Measurements from ENCODE around the gene VPS35L. TPM values are rescaled to one million over a fixed set of nuclear protein-coding genes. Genes with fewer than 3 reads are reported as not detected.

VPS35L gene
- total and polyA plus RNA-seq, 12 donors, result 15.0 to 35.1 (median 30.4) TPM

DNA sequence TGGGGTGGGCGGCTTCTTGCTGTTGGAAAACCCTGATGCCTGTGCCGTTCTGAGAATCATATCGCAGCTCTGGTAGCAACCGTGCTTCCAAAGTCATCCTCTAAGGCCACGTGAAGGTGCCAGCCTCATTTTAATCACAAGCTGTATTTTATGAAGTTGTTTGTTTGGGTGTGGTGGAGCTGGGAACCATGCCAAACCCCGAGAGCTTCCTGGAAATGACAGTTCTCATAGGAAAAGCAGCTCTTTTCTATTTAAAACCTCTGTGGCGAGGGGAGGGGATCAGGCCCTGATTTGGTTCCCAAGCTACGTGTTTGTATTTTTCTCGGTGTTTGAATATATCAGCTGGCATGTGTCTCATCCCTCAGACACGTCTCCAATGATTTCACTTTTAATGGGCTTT lies 140.8 kb downstream of the VPS35L start:
- H3K27me3 ChIP-seq, result no peaks in the 10 kb centered on the region
- H3K9me3 ChIP-seq, result no peaks in the 10 kb centered on the region
- TF ChIP-seq, protein P1, sequence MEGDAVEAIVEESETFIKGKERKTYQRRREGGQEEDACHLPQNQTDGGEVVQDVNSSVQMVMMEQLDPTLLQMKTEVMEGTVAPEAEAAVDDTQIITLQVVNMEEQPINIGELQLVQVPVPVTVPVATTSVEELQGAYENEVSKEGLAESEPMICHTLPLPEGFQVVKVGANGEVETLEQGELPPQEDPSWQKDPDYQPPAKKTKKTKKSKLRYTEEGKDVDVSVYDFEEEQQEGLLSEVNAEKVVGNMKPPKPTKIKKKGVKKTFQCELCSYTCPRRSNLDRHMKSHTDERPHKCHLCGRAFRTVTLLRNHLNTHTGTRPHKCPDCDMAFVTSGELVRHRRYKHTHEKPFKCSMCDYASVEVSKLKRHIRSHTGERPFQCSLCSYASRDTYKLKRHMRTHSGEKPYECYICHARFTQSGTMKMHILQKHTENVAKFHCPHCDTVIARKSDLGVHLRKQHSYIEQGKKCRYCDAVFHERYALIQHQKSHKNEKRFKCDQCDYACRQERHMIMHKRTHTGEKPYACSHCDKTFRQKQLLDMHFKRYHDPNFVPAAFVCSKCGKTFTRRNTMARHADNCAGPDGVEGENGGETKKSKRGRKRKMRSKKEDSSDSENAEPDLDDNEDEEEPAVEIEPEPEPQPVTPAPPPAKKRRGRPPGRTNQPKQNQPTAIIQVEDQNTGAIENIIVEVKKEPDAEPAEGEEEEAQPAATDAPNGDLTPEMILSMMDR (IDR thresholded peaks at IDR 0.05), result no peak
- WGBS, 2 donors, result 9% methylated on average over 10 of the region's 10 CpGs
- H3K4me1 ChIP-seq, result peaks cover 8 to 64% (median 55%) of the 10 kb centered on the region in 9 donors
- intact Hi-C loops (cut with DNase I), result loop anchor here in 2 of 10 donors (2.0 to 5.0 kb wide), 2 partner anchors 49 to 186 kb away; no protein-coding TSS in a partner anchor
- peak overlapping the region; percentile 69 to 93 (median 84) for H3K27ac ChIP-seq
- H3K4me3 ChIP-seq, result peak overlapping the region in 1 of 10 donors; percentile 7
- ATAC-seq, result peak; percentile 56 to 78 (median 68)
- peaks cover 0 to 66% (median 7%) of the 10 kb centered on the region in 9 donors for H3K36me3 ChIP-seq
- peak; percentile 71 to 92 for DNase-seq

DNA sequence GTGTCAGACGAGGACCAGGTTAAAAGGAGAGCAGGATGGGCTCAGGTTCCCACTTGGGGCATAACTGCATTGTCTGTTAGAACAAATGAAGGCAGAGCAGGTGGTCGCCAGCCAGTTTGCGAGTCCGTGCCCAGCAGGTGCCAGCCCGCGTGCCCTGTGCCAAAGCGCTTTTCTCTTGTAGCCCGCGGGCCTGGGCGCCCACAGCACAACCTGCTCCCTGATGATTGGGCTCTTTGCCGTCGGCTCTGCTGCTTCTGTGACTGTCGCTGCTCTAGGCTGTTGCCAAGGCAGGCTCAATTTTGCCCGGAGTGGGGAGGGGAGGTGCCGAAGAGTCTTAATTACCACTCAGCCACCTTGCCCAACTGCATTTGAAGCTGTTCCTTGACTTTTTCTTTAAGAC lies 141.5 kb downstream of the VPS35L start:
- Histone ChIP-seq H3K9me3 (no peaks in the 10 kb centered on the region), H3K27me3 (no peaks in the 10 kb centered on the region), H3K27ac (peak overlapping the region; percentile 69 to 93 (median 84)), H3K36me3 (peaks cover 0 to 66% (median 7%) of the 10 kb centered on the region in 9 donors), H3K4me1 (peaks cover 8 to 61% (median 51%) of the 10 kb centered on the region in 9 donors), H3K4me3 (no peak overlapping the region)
- intact Hi-C loops (cut with DNase I), result loop anchor here in 2 of 10 donors (2.0 to 5.0 kb wide), 2 partner anchors 50 to 186 kb away; no protein-coding TSS in a partner anchor
- WGBS, 2 donors, result 90 to 92% methylated on average over 15 of the region's 15 CpGs
- TF ChIP-seq, protein P1 (IDR thresholded peaks at IDR 0.05), result no peak
- no peak for DNase-seq
- ATAC-seq, result peak in 4 of 8 donors; percentile 3 to 22 (median 11)

DNA sequence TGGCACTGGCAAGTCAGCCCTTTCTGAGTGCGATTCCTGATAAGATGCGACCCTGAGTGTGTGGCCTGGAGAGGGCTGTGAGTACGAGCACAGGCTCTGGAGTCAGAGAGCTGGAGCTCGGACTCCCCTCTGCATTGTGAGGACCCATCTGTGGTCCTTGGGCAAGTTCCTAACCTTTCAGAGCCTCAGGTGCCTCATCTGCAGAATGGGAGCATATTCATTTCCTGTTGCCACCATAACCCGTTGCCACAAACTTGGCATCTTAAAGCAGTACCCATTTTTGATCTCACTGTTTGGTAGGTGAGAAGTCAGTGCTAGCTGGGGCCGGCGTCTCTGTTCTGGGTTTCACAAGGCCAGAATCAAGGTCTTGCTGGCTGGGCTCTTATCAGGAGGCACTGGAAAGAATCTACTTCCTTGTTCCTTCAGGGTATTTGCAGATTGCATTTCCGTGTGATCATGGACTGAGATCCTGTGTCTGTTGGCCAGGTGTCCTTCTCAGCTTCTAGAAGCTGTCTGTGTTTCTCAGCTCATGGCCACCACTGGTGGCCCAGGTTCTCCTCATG lies 142.3 kb downstream of the VPS35L start:
- Histone ChIP-seq H3K27ac (peak overlapping the region in 9 of 10 donors; percentile 21 to 93 (median 73)), H3K4me3 (no peak overlapping the region), H3K4me1 (peaks cover 8 to 63% (median 55%) of the 10 kb centered on the region in 9 donors), H3K27me3 (no peaks in the 10 kb centered on the region), H3K36me3 (peaks cover 0 to 66% (median 5%) of the 10 kb centered on the region in 9 donors), H3K9me3 (no peaks in the 10 kb centered on the region)
- WGBS, 2 donors, result 76 to 79% methylated on average over 8 of the region's 8 CpGs
- TF ChIP-seq, protein P1 (IDR thresholded peaks at IDR 0.05), result no peak
- DNase-seq (no peak), ATAC-seq (no peak)
- intact Hi-C loops (cut with DNase I), result loop anchor here in 2 of 10 donors (2.0 to 5.0 kb wide), 2 partner anchors 51 to 185 kb away; no protein-coding TSS in a partner anchor

DNA sequence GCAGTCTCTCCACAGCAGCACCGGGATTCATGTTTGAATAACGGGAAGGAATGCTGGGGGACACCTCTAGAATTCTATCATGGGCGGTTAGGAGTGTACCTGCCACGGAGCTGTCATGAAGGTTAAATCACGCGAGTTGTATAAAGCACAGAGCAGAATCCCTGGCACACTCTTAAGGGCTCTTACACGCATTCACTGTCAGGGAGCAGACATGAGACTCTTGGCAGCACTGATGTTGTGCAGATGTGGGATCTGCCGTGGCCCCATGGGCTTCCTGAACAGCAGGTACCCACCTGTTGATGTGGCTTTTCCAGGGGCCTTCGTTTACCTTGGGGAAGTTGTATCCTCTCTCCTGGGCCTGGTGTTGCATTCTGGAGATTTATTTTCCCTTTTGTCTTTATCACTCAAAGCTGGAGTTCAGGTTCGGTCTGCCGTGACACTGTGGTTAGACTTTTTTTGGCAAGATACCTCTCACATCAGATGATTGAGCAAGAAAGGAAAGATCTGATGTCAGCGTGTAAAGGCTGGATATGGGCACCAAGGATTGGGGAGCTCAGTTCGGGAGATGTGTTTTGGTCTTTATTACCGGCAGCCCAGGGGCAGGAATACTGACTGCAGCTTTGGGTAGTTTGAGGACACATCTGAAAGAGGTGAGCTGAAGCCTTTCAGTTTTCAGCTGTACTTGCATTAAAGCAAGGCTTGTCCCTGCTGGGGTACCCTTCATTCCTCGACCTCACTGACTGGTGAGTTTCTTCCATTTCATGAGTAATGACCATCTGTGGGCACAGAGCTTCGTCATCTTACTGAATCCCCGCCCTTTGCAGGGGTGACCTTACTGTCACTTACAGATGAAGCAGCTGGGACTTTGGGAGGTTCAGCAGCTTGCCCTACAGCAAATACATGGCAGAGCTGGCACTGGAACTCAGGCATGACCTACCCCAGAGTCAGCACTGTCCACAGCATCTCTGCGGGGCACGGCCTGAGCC lies 143.3 kb downstream of the VPS35L start:
- DNase-seq (no peak), ATAC-seq (peak in 2 of 8 donors; percentile 17 to 33)
- Histone ChIP-seq H3K27ac (peak overlapping the region in 7 of 10 donors; percentile 18 to 93 (median 69)), H3K27me3 (no peaks in the 10 kb centered on the region), H3K4me1 (peaks cover 8 to 72% (median 55%) of the 10 kb centered on the region in 9 donors), H3K4me3 (no peak overlapping the region), H3K9me3 (no peaks in the 10 kb centered on the region), H3K36me3 (peaks cover 0 to 66% (median 11%) of the 10 kb centered on the region in 9 donors)
- WGBS, 2 donors, result 75 to 81% methylated on average over 19 of the region's 19 CpGs
- TF ChIP-seq, protein P1 (IDR thresholded peaks at IDR 0.05), result no peak
- intact Hi-C loops (cut with DNase I), result loop anchor here in 1 of 10 donors (5.0 kb wide), 1 partner anchor 51 kb away; no protein-coding TSS in a partner anchor

Measured in heart right ventricle (tissue), 16 donors.